ENCODE results near the gene ADCY5.

The ADCY5 gene

DNA sequence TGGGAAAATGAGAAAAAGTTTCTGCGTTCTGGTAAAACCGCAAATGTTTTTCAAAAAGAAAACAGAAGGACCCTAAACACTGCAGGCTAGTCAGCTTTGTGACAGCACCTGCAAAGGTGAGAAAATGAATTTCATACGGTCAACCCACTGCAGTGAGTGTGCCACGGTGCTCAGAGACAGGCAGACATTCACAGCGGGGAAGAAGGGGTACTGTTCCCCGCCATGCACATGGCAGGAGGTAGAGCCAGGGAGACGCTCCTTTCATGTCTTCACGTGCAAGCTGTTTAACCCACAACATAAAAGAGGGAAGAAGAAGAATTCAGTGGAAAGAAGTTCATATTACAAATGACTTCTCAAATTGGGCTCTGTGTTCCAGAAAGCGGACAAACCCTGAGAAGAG, 137.7 kb downstream of the ADCY5 start:
- Histone ChIP-seq H3K9me3 (ENCODE audit: control insufficient read depth, low read length) (no peaks in the 10 kb centered on the region), H3K4me1 (ENCODE audit: control insufficient read depth, insufficient read depth, low read length, poor library complexity, severe bottlenecking) (no peaks in the 10 kb centered on the region), H3K27ac (ENCODE audit: insufficient read depth, low read length, poor library complexity, severe bottlenecking) (no peak overlapping the region)

DNA sequence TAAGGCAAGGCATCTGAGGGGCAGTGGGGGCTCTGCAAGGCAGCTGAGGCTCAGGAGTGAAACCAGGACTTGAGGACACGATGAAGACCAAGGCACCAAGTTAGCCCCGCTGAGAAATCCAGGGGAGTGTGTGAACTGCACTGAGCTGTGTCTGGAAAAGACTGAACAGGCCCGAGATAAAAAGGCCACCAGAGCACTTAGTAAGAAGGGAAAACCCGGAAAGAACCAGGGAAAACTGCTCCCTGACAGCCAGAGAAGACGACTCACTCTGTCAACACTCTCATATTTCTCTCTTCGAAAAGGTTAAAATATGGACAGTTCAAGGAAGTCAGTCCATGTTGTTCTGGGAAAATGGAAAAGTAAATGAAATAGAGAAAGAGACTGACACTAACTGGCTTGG, 138.1 kb downstream of the ADCY5 start:
- no peaks in the 10 kb centered on the region for H3K36me3 ChIP-seq (ENCODE audit: control insufficient read depth, insufficient read depth, low read length)
- H3K4me1 ChIP-seq (ENCODE audit: control insufficient read depth, insufficient read depth, low read length, poor library complexity, severe bottlenecking), result no peaks in the 10 kb centered on the region
- H3K27ac ChIP-seq (ENCODE audit: insufficient read depth, low read length, poor library complexity, severe bottlenecking), result no peak overlapping the region
- no peaks in the 10 kb centered on the region for H3K27me3 ChIP-seq (replicated peaks; ENCODE audit: control insufficient read depth, insufficient read depth, low read length, poor library complexity, severe bottlenecking)
- no peak overlapping the region for H3K4me3 ChIP-seq (ENCODE audit: insufficient read depth, low read depth, low read length, poor library complexity, severe bottlenecking)
- H3K9me3 ChIP-seq (ENCODE audit: control insufficient read depth, low read length), result no peaks in the 10 kb centered on the region
- DNase-seq, result no peak

More for the DNA sequence above, 137.7 kb downstream of the ADCY5 start:
- no peak overlapping the region for H3K4me3 ChIP-seq (ENCODE audit: insufficient read depth, low read depth, low read length, poor library complexity, severe bottlenecking)
- no peaks in the 10 kb centered on the region for H3K36me3 ChIP-seq (ENCODE audit: control insufficient read depth, insufficient read depth, low read length)
- no peak for DNase-seq
- no peaks in the 10 kb centered on the region for H3K27me3 ChIP-seq (replicated peaks; ENCODE audit: control insufficient read depth, insufficient read depth, low read length, poor library complexity, severe bottlenecking)

- no peak overlapping the region for H3K4me3 ChIP-seq (ENCODE audit: insufficient read depth, low read depth, low read length, poor library complexity, severe bottlenecking)
- H3K4me1 ChIP-seq (ENCODE audit: control insufficient read depth, insufficient read depth, low read length, poor library complexity, severe bottlenecking), result no peaks in the 10 kb centered on the region
- no peaks in the 10 kb centered on the region for H3K36me3 ChIP-seq (ENCODE audit: control insufficient read depth, insufficient read depth, low read length)
- no peaks in the 10 kb centered on the region for H3K9me3 ChIP-seq (ENCODE audit: control insufficient read depth, low read length)
- no peak for DNase-seq
- H3K27me3 ChIP-seq (replicated peaks; ENCODE audit: control insufficient read depth, insufficient read depth, low read length, poor library complexity, severe bottlenecking), result no peaks in the 10 kb centered on the region
- H3K27ac ChIP-seq (ENCODE audit: insufficient read depth, low read length, poor library complexity, severe bottlenecking), result no peak overlapping the region
Measured at GRCh38 chr3:123310186-123310585, 138.7 kb downstream of the ADCY5 start.

- no peak for DNase-seq
- Histone ChIP-seq H3K4me3 (ENCODE audit: insufficient read depth, low read depth, low read length, poor library complexity, severe bottlenecking) (no peak overlapping the region), H3K36me3 (ENCODE audit: control insufficient read depth, insufficient read depth, low read length) (no peaks in the 10 kb centered on the region), H3K27me3 (replicated peaks; ENCODE audit: control insufficient read depth, insufficient read depth, low read length, poor library complexity, severe bottlenecking) (no peaks in the 10 kb centered on the region), H3K4me1 (ENCODE audit: control insufficient read depth, insufficient read depth, low read length, poor library complexity, severe bottlenecking) (no peaks in the 10 kb centered on the region), H3K9me3 (ENCODE audit: control insufficient read depth, low read length) (no peaks in the 10 kb centered on the region), H3K27ac (ENCODE audit: insufficient read depth, low read length, poor library complexity, severe bottlenecking) (no peak overlapping the region)
Measured at GRCh38 chr3:123307064-123307463, 141.8 kb downstream of the ADCY5 start.

GRCh38 chr3:123305192-123305591, 143.7 kb downstream of the ADCY5 start:
- no peak overlapping the region for H3K4me3 ChIP-seq (ENCODE audit: insufficient read depth, low read depth, low read length, poor library complexity, severe bottlenecking)
- H3K9me3 ChIP-seq (ENCODE audit: control insufficient read depth, low read length), result no peaks in the 10 kb centered on the region
- no peak for DNase-seq
- no peak overlapping the region for H3K27ac ChIP-seq (ENCODE audit: insufficient read depth, low read length, poor library complexity, severe bottlenecking)
- H3K36me3 ChIP-seq (ENCODE audit: control insufficient read depth, insufficient read depth, low read length), result no peaks in the 10 kb centered on the region
- no peaks in the 10 kb centered on the region for H3K27me3 ChIP-seq (replicated peaks; ENCODE audit: control insufficient read depth, insufficient read depth, low read length, poor library complexity, severe bottlenecking)
- H3K4me1 ChIP-seq (ENCODE audit: control insufficient read depth, insufficient read depth, low read length, poor library complexity, severe bottlenecking), result no peaks in the 10 kb centered on the region

DNA sequence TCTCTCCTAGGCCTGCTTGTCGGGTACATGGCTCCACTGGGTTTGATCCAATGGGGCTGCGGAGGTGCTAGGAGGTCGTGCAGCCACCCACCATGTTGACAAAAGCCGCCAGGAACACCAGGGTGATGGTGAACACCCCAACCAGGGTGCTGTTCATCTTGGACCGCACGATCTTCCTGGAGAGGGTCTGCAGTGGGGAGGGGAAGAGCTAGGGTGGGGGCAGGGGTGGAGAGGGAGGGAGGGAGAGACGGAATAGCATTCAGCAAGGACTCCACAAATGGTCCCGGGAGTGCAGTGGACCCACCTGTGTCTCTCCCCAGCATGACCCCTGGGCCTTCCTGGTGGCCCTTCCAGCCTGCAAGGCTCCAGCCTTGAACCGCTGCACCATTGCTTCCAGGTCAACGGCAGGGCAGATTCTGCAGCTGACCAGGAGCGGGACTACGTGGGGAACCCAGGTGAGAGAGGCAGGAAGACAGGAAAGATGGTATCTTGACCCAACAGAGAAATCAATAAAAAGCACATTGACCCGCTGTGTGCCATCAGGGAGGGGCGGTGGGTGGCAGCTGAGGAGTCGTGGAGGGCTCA, 144.8 kb downstream of the ADCY5 start:
- DNase-seq, result no peak
- no peaks in the 10 kb centered on the region for H3K36me3 ChIP-seq (ENCODE audit: control insufficient read depth, insufficient read depth, low read length)
- H3K4me3 ChIP-seq (ENCODE audit: insufficient read depth, low read depth, low read length, poor library complexity, severe bottlenecking), result no peak overlapping the region
- no peaks in the 10 kb centered on the region for H3K4me1 ChIP-seq (ENCODE audit: control insufficient read depth, insufficient read depth, low read length, poor library complexity, severe bottlenecking)
- no peaks in the 10 kb centered on the region for H3K9me3 ChIP-seq (ENCODE audit: control insufficient read depth, low read length)
- H3K27me3 ChIP-seq (replicated peaks; ENCODE audit: control insufficient read depth, insufficient read depth, low read length, poor library complexity, severe bottlenecking), result no peaks in the 10 kb centered on the region
- no peak overlapping the region for H3K27ac ChIP-seq (ENCODE audit: insufficient read depth, low read length, poor library complexity, severe bottlenecking)

DNA sequence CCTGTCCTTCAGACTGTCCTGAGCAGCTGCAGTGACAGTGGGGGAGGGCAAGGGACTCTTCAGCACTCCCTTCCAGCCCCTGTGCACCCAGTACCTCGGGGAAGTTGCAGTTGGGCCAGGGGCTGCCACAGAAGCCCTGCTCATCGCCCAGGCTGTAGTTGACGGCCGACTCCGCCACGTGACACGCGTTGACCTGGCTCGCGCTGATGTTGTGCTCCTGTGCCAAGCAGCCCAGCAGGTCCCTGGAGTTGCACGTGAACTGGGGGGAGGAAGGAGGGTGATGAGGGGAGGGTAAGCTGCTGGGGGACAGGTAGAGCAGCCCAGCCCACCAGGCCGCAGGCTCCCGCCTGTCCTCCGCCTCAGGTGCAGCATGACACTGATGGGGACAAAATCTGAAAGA, 145.9 kb downstream of the ADCY5 start:
- DNase-seq, result no peak
- no peaks in the 10 kb centered on the region for H3K9me3 ChIP-seq (ENCODE audit: control insufficient read depth, low read length)
- H3K27ac ChIP-seq (ENCODE audit: insufficient read depth, low read length, poor library complexity, severe bottlenecking), result no peak overlapping the region
- no peaks in the 10 kb centered on the region for H3K36me3 ChIP-seq (ENCODE audit: control insufficient read depth, insufficient read depth, low read length)
- H3K27me3 ChIP-seq (replicated peaks; ENCODE audit: control insufficient read depth, insufficient read depth, low read length, poor library complexity, severe bottlenecking), result no peaks in the 10 kb centered on the region
- no peak overlapping the region for H3K4me3 ChIP-seq (ENCODE audit: insufficient read depth, low read depth, low read length, poor library complexity, severe bottlenecking)
- H3K4me1 ChIP-seq (ENCODE audit: control insufficient read depth, insufficient read depth, low read length, poor library complexity, severe bottlenecking), result no peaks in the 10 kb centered on the region

- no peak overlapping the region for H3K27ac ChIP-seq (ENCODE audit: insufficient read depth, low read length, poor library complexity, severe bottlenecking)
- H3K9me3 ChIP-seq (ENCODE audit: control insufficient read depth, low read length), result no peaks in the 10 kb centered on the region
- H3K4me1 ChIP-seq (ENCODE audit: control insufficient read depth, insufficient read depth, low read length, poor library complexity, severe bottlenecking), result no peaks in the 10 kb centered on the region
- H3K36me3 ChIP-seq (ENCODE audit: control insufficient read depth, insufficient read depth, low read length), result no peaks in the 10 kb centered on the region
- no peak overlapping the region for H3K4me3 ChIP-seq (ENCODE audit: insufficient read depth, low read depth, low read length, poor library complexity, severe bottlenecking)
- no peaks in the 10 kb centered on the region for H3K27me3 ChIP-seq (replicated peaks; ENCODE audit: control insufficient read depth, insufficient read depth, low read length, poor library complexity, severe bottlenecking)
- DNase-seq, result no peak
Measured at GRCh38 chr3:123301331-123302184, 147.3 kb downstream of the ADCY5 start.

DNA sequence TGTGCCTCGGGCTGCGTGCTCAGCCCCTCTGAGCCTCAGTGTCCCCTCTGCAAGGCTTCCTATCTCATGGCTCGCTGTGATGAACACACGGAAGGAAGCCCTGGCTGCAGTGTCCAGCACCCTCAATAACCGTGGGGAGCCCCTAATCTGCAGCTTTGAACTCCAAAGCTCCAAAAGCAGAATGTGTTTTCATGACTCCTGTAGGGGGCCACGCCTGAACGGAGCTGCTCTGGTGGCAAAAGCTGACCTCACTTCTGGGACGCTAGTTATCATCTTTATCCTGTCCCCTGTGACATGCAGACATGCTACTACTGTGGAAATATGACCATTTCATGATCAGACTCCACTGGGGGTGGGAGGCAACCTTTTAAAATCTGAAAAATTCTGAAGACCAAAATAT, 148.3 kb downstream of the ADCY5 start:
- H3K9me3 ChIP-seq (ENCODE audit: control insufficient read depth, low read length), result no peaks in the 10 kb centered on the region
- no peaks in the 10 kb centered on the region for H3K4me1 ChIP-seq (ENCODE audit: control insufficient read depth, insufficient read depth, low read length, poor library complexity, severe bottlenecking)
- H3K27me3 ChIP-seq (replicated peaks; ENCODE audit: control insufficient read depth, insufficient read depth, low read length, poor library complexity, severe bottlenecking), result no peaks in the 10 kb centered on the region
- no peak overlapping the region for H3K4me3 ChIP-seq (ENCODE audit: insufficient read depth, low read depth, low read length, poor library complexity, severe bottlenecking)
- DNase-seq, result no peak
- H3K27ac ChIP-seq (ENCODE audit: insufficient read depth, low read length, poor library complexity, severe bottlenecking), result no peak overlapping the region
- no peaks in the 10 kb centered on the region for H3K36me3 ChIP-seq (ENCODE audit: control insufficient read depth, insufficient read depth, low read length)

- no peak for DNase-seq
- Histone ChIP-seq H3K27me3 (replicated peaks; ENCODE audit: control insufficient read depth, insufficient read depth, low read length, poor library complexity, severe bottlenecking) (no peaks in the 10 kb centered on the region), H3K27ac (ENCODE audit: insufficient read depth, low read length, poor library complexity, severe bottlenecking) (no peak overlapping the region), H3K4me1 (ENCODE audit: control insufficient read depth, insufficient read depth, low read length, poor library complexity, severe bottlenecking) (no peaks in the 10 kb centered on the region), H3K4me3 (ENCODE audit: insufficient read depth, low read depth, low read length, poor library complexity, severe bottlenecking) (no peak overlapping the region), H3K9me3 (ENCODE audit: control insufficient read depth, low read length) (no peaks in the 10 kb centered on the region), H3K36me3 (ENCODE audit: control insufficient read depth, insufficient read depth, low read length) (no peaks in the 10 kb centered on the region)
Measured at GRCh38 chr3:123300056-123300455, 148.8 kb downstream of the ADCY5 start.

Data from effector memory CD4-positive, alpha-beta T cell (primary cell).